Measurements from ENCODE around the gene DRD1.
"Not testable (repeated sequence)": the region's sequence is repeated elsewhere in the genome, so short reads cannot be mapped to it uniquely, and the experiment has no call there.

Gene DRD1

DNA sequence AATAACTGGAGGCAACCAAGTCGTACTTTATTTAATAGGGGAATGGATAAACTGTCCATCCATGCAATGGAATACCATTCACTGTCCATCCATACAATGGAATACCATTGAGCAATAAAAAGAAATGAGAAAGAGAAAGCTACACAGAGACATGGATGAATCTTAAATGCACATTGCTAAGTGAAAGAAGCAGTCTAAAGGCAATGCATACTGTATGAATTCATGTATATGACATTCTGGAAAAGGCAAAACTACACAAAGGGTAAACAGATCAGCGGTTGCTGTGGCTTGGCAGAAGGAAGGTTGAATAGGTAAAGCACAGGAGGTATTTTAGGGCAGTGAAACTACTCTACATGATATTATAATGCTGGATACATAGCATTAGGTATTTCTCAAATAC, 16.2 kb downstream of the DRD1 start:
- no peak for DNase-seq (ENCODE audit: low read depth, low spot score)

DNA sequence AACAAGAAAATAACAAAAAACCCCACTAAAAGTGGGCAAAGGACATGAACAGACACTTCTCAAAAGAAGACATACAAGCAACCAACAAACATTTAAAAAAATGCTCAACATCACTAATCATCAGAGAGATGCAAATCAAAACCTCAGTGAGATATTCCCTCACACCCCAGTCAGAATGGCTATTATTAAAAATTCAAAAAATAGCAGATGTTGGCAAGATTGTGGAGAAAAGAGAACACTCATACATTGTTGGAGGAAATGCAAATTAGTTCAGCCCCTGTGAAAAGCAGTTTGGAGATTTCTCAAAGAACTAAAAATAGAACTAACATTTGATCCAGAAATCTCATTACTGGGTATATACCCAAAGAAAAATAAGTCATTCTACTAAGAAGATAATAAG, 19.4 kb downstream of the DRD1 start:
- DNase-seq (ENCODE audit: low read depth, low spot score) = not testable (repeated sequence)

DNA sequence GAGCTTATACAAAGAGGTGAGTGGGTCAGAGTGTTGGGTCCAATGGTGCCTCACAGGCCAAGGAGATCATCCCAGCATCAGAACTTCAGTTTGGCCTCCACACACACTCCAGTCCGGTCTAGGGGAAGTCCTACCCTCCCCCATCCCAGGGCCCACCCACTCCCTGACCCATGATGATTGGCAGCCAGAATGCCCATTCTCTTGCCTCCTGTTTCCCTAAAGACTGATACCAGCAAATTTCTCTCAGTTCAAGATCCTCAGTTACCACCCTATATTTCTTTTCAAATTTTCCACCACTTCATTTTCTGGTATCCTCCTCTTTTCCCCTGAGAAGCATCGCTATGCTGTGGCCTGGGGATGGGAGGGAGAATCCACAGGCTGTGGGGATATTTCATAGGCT, 21.9 kb downstream of the DRD1 start:
- no peak for DNase-seq (ENCODE audit: low read depth, low spot score)

DNA sequence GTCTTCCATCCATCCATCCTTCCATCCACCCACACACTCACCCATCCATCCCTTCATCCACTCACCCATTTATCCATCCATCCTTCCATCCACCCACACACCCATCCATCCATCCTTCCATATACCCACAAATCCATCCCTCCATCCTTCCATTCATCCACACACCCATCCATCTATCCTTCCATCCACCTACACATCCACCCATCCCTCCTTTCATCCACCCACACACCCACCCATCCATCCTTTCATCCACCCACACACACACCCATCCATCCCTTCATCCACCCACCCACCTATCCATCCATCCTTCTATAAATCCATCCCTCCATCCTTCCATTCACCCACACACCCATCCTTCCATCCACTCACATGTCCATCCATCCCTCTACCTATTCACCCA, 23.6 kb downstream of the DRD1 start:
- no peak for DNase-seq (ENCODE audit: low read depth, low spot score)

DNA sequence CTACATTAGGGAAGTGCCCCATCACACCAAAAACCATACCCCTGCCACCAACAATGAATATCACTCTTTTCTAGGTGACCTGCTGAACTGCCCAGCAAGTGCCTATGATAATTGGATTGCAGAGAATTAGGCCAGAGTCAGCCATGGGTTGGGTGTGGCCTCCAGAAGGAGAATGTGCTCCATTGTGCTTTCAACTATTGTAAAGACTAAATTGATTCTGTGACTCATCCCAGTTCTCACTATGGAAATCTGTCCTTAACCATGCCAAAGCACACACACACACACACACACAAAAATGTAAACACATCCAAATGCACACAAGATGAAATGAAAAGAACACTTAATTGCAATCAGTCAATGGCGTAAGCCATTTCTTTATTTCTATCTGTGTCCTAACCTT, 25.7 kb downstream of the DRD1 start:
- no peak for DNase-seq (ENCODE audit: low read depth, low spot score)

DNA sequence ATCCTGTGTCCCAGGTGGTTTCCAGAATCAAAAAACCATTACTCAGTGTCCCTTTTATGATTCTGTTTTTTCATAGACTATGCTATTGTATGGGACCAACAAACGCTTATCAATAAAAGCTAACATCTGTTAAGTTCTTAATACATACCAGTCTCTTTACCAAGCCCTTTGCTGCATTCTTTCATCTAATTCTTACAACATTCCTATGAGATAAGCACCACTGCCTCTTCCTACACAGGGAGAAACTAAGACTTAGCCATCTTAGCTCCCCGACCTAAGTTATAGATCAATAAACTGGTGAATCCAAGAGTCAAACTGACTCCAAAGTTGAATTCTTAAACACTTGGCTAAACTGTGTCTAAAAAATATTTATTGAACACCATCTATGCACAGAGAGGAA, 26.6 kb downstream of the DRD1 start:
- DNase-seq (ENCODE audit: low read depth, low spot score) = no peak

DNA sequence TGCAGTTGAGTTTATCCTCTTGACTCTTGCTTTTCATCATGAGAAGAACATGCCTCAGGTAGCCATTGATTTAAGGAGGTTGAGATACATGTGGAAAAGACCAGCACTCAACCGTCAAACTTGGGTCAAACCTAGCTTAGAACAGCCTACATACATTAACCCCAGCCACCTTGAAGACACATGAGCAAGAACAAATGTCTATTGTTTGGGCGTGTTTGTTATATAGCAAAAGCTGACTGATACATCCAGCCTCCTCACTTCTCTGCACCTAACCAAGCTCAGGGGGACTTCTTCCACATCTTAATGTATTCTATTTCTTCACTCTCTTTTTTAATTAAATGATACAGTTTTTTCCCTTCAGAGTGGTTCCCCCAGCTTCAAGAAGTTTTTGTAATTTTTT, 28.7 kb downstream of the DRD1 start:
- no peak for DNase-seq (ENCODE audit: low read depth, low spot score)

DNA sequence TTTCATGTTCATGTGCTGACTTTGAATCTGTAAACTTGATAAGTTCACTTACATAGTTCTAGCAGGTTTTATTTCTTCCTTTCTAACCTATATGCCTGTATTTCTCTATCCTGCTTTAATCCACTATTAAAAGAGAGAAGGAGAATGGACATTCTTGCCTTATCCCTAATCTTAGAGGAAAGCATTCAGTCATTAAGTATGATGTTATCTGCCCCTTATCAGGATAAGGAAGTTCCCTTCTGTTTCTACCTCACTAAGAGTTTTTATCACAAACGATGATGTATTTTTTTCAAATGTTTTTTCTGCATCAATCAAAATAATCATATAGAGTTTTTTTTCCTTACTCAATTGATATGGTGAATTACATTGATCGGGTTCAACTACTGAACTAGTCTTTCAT, 33.1 kb downstream of the DRD1 start:
- no peak for DNase-seq (ENCODE audit: low read depth, low spot score)

DNA sequence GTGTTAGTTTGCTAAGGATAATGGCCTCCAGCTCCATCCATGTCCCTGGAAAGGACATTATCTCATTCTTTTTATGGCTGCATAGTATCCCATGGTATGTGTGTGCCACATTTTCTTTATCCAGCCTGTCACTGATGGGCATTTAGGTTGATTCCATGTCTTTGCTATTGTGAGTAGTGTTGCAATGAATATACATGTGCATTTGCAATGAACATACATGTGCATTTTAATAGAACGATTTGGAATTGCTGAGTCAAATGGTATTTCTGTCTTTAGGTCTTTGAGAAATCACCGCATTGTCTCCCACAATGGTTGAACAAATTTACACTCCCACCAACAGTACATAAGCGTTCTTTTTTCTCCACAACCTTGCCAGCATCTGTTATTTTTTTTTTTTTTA, 37.7 kb downstream of the DRD1 start:
- DNase-seq (ENCODE audit: low read depth, low spot score) = no peak

DNA sequence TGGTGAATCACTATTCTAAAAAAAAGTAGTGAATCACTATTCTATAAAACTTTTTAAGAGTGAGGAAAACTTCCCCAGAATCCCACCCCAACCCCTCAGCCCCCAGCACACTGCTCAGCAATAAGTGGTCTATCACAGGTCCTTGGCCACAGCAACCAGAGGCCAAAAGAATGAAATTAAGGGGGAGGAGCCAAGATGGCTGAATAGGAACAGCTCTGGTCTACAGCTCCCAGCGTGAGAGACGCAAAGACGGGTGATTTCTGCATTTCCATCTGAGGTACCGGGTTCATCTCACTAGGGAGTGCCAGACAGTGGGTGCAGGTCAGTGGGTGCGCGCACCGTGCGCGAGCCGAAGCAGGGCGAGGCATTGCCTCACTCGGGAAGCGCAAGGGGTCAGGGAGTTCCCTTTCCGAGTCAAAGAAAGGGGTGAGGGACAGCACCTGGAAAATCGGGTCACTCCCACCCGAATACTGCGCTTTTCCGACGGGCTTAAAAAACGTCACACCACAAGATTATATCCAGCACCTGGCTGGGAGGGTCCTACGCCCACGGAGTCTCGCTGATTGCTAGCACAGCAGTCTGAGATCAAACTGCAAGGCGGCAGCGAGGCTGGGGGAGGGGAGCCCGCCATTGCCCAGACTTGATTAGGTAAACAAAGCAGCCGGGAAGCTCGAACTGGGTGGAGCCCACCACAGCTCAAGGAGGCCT, 46.2 kb downstream of the DRD1 start:
- peak; percentile 46 for DNase-seq (ENCODE audit: low read depth, low spot score)

DNA sequence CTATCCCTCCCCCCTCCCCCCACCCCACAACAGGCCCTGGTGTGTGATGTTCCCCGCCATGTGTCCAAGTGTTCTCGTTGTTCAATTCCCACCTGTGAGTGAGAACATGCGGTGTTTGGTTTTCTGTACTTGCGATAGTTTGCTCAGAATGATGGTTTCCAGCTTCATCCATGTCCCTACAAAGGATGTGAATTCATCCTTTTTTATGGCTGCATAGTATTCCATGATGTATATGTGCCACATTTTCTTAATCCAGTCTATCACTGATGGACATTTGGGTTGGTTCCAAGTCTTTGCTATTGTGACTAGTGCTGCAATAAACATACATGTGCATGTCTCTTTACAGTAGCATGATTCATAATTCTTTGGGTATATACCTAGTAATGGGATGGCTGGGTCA, 48.6 kb downstream of the DRD1 start:
- not testable (repeated sequence) for DNase-seq (ENCODE audit: low read depth, low spot score)

DNA sequence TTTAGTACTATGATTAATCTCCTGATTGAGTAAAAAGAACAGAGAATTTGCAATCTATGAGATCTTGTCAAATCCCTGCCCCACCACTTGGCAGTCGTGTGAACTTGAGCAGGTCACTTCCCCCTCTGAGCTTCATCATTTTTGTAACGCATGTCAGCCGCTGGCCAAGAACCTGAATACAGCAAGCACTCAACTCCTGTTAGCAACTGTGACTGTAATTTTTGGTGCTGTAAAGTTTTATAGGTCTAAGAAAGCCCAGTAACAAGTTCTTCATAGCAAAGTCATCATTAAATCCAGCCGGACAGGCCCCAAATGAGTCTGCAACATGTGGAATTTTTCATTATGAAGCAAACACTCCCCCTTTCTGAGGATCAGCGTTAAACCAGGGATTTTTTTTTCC, 49.4 kb downstream of the DRD1 start:
- DNase-seq (ENCODE audit: low read depth, low spot score) = no peak

DNA sequence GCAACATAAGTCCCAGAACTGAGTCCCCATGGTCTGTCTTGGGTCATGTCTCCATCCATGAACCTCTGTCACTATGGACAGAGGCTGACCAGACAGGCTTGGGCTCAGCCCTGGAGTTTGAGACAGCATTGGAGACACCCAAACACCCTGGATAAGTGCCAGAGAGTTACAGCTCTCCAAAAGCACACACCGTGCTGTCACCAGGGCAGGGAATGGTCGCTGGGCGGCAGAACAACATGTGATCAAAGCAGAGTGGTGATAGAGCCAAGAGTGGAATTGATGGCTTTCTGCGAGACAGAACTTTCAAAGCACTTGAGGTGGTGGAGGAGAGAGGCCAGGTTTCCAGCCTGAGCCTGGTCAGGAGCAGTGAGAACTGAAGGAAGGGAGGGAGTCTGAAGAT, 50.1 kb downstream of the DRD1 start:
- DNase-seq (ENCODE audit: low read depth, low spot score) = no peak

DNA sequence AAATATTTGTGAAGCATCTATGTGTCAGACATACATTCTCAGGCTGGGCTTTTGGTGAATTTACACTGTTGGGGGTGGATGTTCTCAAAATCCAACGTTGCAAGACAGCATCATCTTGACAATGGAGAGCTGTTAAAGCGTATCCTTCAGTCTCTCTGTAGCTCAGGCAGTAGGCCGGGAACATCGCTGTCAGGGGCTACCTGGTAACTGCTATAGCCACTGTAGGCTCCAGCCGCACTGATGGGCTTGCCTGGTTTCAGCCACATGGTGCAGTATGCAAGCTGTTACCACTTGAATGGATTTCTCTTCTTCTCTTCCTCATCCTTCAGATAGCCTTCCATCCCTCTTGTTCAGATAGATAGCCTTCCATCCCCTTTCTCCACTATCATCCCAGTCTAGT, 51.7 kb downstream of the DRD1 start:
- DNase-seq (ENCODE audit: low read depth, low spot score) = no peak

DNA sequence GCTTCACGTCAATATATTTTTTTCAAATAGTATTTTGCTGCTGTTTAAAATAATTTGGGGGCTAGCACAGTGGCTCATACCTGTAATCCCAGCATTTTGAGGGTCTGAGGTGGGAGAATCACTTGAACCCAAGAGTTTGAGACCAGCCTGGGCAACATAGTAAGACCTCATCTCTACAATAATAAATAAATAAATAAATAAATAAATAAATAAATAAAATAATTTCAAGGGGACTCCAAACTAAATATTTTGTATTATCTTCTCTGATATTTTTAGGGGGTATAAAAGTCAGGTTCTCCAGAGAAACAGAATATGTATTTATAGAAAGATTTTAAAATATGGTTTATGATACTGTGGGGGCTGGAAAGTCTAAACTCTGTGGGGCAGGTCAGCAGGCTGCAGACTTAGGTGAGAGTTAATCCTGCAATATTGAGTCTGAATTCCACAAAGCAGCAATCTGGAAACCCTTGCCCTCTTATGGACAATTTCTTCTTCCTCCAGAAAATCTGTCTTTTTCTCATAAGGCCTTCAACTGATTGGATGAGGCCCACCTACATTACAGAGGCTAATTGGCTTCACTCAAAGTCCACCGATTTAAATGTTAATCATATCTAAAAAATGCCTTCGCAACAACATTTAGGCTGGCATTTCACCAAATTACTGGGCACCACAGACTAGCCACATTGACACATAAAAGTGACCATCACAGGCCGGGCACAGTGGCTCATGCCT, 53.5 kb downstream of the DRD1 start:
- no peak for DNase-seq (ENCODE audit: low read depth, low spot score)
